ENCODE measurements around the gene GNG3.

GNG3 gene

DNA sequence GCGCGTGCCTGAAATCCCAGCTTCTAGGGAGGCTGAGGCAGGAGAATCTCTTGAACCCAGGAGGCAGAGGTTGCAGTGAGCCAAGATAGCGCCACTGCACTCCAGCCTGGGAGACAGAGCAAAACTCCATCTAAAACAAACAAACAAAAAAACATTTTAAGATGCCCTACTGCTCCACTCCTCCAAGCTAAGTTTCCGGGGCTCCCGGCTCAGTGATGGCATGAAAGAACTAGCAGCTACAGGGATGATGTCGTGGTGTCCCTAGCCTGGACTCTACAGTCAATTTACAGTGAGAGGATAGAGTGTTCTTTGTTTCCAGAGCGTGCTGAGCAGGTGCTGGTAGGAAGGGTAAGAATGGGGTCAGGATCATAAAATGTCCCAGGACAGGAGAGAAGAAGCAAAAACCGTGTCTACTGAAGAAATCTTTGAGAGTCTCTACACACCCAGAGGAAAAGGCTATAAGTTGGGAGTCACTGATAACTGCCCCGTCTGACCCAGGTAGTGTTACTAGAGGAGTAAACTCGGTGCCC, 47.7 kb downstream of the GNG3 start:
- no peak for DNase-seq (ENCODE audit: low spot score)
- TF ChIP-seq, protein P1, sequence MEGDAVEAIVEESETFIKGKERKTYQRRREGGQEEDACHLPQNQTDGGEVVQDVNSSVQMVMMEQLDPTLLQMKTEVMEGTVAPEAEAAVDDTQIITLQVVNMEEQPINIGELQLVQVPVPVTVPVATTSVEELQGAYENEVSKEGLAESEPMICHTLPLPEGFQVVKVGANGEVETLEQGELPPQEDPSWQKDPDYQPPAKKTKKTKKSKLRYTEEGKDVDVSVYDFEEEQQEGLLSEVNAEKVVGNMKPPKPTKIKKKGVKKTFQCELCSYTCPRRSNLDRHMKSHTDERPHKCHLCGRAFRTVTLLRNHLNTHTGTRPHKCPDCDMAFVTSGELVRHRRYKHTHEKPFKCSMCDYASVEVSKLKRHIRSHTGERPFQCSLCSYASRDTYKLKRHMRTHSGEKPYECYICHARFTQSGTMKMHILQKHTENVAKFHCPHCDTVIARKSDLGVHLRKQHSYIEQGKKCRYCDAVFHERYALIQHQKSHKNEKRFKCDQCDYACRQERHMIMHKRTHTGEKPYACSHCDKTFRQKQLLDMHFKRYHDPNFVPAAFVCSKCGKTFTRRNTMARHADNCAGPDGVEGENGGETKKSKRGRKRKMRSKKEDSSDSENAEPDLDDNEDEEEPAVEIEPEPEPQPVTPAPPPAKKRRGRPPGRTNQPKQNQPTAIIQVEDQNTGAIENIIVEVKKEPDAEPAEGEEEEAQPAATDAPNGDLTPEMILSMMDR (IDR thresholded peaks at IDR 0.05; ENCODE audit: extremely low read depth, missing control alignments): no peak

DNA sequence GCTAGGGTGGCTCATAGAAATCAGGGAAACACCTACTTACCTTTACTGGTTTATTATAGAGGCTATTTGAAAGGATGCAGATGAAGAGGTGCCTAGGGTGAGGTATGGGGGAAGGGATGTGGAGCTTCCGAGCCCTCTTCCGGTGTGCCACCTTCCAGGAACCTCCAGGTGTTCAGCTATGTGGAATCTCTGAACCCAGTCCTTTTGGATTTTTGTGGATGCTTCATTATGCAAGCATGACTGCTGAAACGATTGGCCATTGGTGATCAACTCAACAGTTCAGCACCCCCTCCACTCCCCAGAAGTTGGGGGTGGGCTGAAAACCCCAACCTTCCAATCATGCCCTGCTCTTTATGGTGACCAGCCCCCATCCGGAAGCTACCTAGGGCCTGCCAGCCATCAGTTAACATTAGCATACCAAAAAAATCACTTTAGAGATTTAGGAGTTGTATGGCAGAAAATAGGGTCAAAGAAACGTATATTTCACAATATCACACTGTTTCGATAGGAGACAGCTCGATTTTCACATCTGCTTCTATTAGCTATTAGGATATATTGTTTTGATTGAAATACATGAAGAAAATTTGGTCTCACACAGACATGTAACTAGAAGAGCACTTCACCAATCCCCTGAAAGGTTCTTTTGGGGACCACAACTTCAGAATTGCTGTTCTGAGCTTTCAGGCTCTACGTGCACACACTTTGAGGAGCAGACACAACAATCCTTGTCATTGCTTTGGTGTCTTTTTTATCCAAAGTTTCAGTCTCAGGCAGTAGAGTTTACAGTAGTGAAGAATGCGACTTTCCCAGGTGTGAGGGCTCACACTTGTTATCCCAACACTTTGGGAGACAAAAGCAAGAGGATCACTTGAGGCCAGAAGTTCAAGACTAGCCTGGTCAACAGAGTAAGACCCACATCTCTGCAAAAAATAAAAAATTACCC, 50.6 kb downstream of the GNG3 start:
- TF ChIP-seq, protein P1 (IDR thresholded peaks at IDR 0.05; ENCODE audit: extremely low read depth, missing control alignments): no peak
- DNase-seq (ENCODE audit: low spot score): no peak

All from GM20000 (cell line).